ENCODE measurements around the gene RASGRF2. TPM values are rescaled to one million over a fixed set of nuclear protein-coding genes. Genes with fewer than 3 reads are reported as not detected.

The RASGRF2 gene
- total and polyA plus RNA-seq, 7 experiments from 2014 or later, result 9.8 to 55.2 (median 30.9) TPM

GRCh38 chr5:81202655-81203054 lies 242.5 kb downstream of the RASGRF2 start:
- no peak for DNase-seq
- Mint-ChIP-seq H3K27me3 (no peaks in the 10 kb centered on the region), H3K4me1 (no peaks in the 10 kb centered on the region), H3K27ac (no peak overlapping the region), H3K9me3 (no peaks in the 10 kb centered on the region), H3K4me3 (no peak overlapping the region), H3K36me3 (peaks cover 1 to 49% (median 20%) of the 10 kb centered on the region in 5 donors)
- no peaks in the 10 kb centered on the region for H3K27me3 ChIP-seq (ENCODE audit: control insufficient read depth in 2 of 2, insufficient read depth in 2 of 2, low read length in 2 of 2)
- no peak for ATAC-seq
- no peak overlapping the region for H3K4me3 ChIP-seq (ENCODE audit: low read length)
- no peaks in the 10 kb centered on the region for H3K4me1 ChIP-seq (ENCODE audit: control insufficient read depth in 2 of 2, insufficient read depth in 2 of 2, low read length in 2 of 2)
- CTCF ChIA-PET, result no interaction called here
- H3K9me3 ChIP-seq (ENCODE audit: control insufficient read depth in 2 of 3, low read length in 3 of 3), result no peaks in the 10 kb centered on the region
- H3K27ac ChIP-seq (ENCODE audit: low read depth, low read length), result no peak overlapping the region
- intact Hi-C loops (cut with micrococcal nuclease), result no loop called here
- POLR2A ChIA-PET, result interaction anchor here (0.6 kb wide), 1 partner anchor 46 kb away, joined by 3 read pairs; no protein-coding TSS in a partner anchor
- peaks cover 0 to 56% (median 9%) of the 10 kb centered on the region in 3 experiments for H3K36me3 ChIP-seq (ENCODE audit: control insufficient read depth in 2 of 3, insufficient read depth in 3 of 3, low read length in 3 of 3)

GRCh38 chr5:81203729-81204128 lies 243.6 kb downstream of the RASGRF2 start:
- DNase-seq (no peak), ATAC-seq (no peak)
- Mint-ChIP-seq H3K9me3 (no peaks in the 10 kb centered on the region), H3K36me3 (peaks cover 1 to 59% (median 20%) of the 10 kb centered on the region in 5 donors), H3K4me3 (no peak overlapping the region), H3K27ac (no peak overlapping the region), H3K27me3 (no peaks in the 10 kb centered on the region), H3K4me1 (no peaks in the 10 kb centered on the region)
- no peak overlapping the region for H3K27ac ChIP-seq (ENCODE audit: low read depth, low read length)
- CTCF ChIA-PET, result no interaction called here
- no peaks in the 10 kb centered on the region for H3K27me3 ChIP-seq (ENCODE audit: control insufficient read depth in 2 of 2, insufficient read depth in 2 of 2, low read length in 2 of 2)
- H3K4me3 ChIP-seq (ENCODE audit: low read length), result no peak overlapping the region
- no peaks in the 10 kb centered on the region for H3K4me1 ChIP-seq (ENCODE audit: control insufficient read depth in 2 of 2, insufficient read depth in 2 of 2, low read length in 2 of 2)
- peaks cover 0 to 66% (median 9%) of the 10 kb centered on the region in 3 experiments for H3K36me3 ChIP-seq (ENCODE audit: control insufficient read depth in 2 of 3, insufficient read depth in 3 of 3, low read length in 3 of 3)
- POLR2A ChIA-PET, result no interaction called here
- H3K9me3 ChIP-seq (ENCODE audit: control insufficient read depth in 2 of 3, low read length in 3 of 3), result no peaks in the 10 kb centered on the region
- intact Hi-C loops (cut with micrococcal nuclease), result no loop called here

- intact Hi-C loops (cut with micrococcal nuclease), result no loop called here
- DNase-seq (no peak), ATAC-seq (no peak)
- H3K4me3 ChIP-seq (ENCODE audit: low read length), result no peak overlapping the region
- no peaks in the 10 kb centered on the region for H3K9me3 ChIP-seq (ENCODE audit: control insufficient read depth in 2 of 3, low read length in 3 of 3)
- Mint-ChIP-seq H3K4me1 (no peaks in the 10 kb centered on the region), H3K4me3 (no peak overlapping the region), H3K9me3 (no peaks in the 10 kb centered on the region), H3K36me3 (peaks cover 1 to 64% (median 24%) of the 10 kb centered on the region in 5 donors), H3K27me3 (no peaks in the 10 kb centered on the region), H3K27ac (no peak overlapping the region)
- ChIA-PET POLR2A (no interaction called here), CTCF (no interaction called here)
- H3K27ac ChIP-seq (ENCODE audit: low read depth, low read length), result no peak overlapping the region
- peaks cover 0 to 71% (median 9%) of the 10 kb centered on the region in 3 experiments for H3K36me3 ChIP-seq (ENCODE audit: control insufficient read depth in 2 of 3, insufficient read depth in 3 of 3, low read length in 3 of 3)
- no peaks in the 10 kb centered on the region for H3K27me3 ChIP-seq (ENCODE audit: control insufficient read depth in 2 of 2, insufficient read depth in 2 of 2, low read length in 2 of 2)
- no peaks in the 10 kb centered on the region for H3K4me1 ChIP-seq (ENCODE audit: control insufficient read depth in 2 of 2, insufficient read depth in 2 of 2, low read length in 2 of 2)
Observed at GRCh38 chr5:81204205-81204604, 244.0 kb downstream of the RASGRF2 start.

- H3K27me3 ChIP-seq (ENCODE audit: control insufficient read depth in 2 of 2, insufficient read depth in 2 of 2, low read length in 2 of 2), result no peaks in the 10 kb centered on the region
- H3K4me3 ChIP-seq (ENCODE audit: low read length), result no peak overlapping the region
- DNase-seq (no peak), ATAC-seq (no peak)
- no peaks in the 10 kb centered on the region for H3K4me1 ChIP-seq (ENCODE audit: control insufficient read depth in 2 of 2, insufficient read depth in 2 of 2, low read length in 2 of 2)
- ChIA-PET POLR2A (no interaction called here), CTCF (interaction anchor here (1.2 kb wide), 1 partner anchor 11 kb away, joined by 3 read pairs; no protein-coding TSS in a partner anchor)
- H3K36me3 Mint-ChIP-seq, result peaks cover 1 to 72% (median 31%) of the 10 kb centered on the region in 5 donors
- no peak overlapping the region for H3K27ac ChIP-seq (ENCODE audit: low read depth, low read length)
- H3K27me3 Mint-ChIP-seq, result no peaks in the 10 kb centered on the region
- no peaks in the 10 kb centered on the region for H3K9me3 Mint-ChIP-seq
- no peak overlapping the region for H3K27ac Mint-ChIP-seq
- H3K36me3 ChIP-seq (ENCODE audit: control insufficient read depth in 2 of 3, insufficient read depth in 3 of 3, low read length in 3 of 3), result peaks cover 0 to 80% (median 9%) of the 10 kb centered on the region in 3 experiments
- H3K4me1 Mint-ChIP-seq, result peaks cover 0 to 3% (median 0%) of the 10 kb centered on the region in 7 donors
- intact Hi-C loops (cut with micrococcal nuclease), result no loop called here
- no peaks in the 10 kb centered on the region for H3K9me3 ChIP-seq (ENCODE audit: control insufficient read depth in 2 of 3, low read length in 3 of 3)
- H3K4me3 Mint-ChIP-seq, result no peak overlapping the region
Observed at GRCh38 chr5:81205058-81205457, 244.9 kb downstream of the RASGRF2 start.

- CTCF ChIA-PET, result no interaction called here
- Mint-ChIP-seq H3K4me1 (peaks cover 0 to 3% (median 0%) of the 10 kb centered on the region in 7 donors), H3K4me3 (no peak overlapping the region), H3K27me3 (no peaks in the 10 kb centered on the region), H3K9me3 (no peaks in the 10 kb centered on the region), H3K27ac (no peak overlapping the region), H3K36me3 (peaks cover 1 to 72% (median 36%) of the 10 kb centered on the region in 5 donors)
- no peaks in the 10 kb centered on the region for H3K27me3 ChIP-seq (ENCODE audit: control insufficient read depth in 2 of 2, insufficient read depth in 2 of 2, low read length in 2 of 2)
- no peaks in the 10 kb centered on the region for H3K9me3 ChIP-seq (ENCODE audit: control insufficient read depth in 2 of 3, low read length in 3 of 3)
- DNase-seq (no peak), ATAC-seq (no peak)
- peaks cover 0 to 81% (median 9%) of the 10 kb centered on the region in 3 experiments for H3K36me3 ChIP-seq (ENCODE audit: control insufficient read depth in 2 of 3, insufficient read depth in 3 of 3, low read length in 3 of 3)
- POLR2A ChIA-PET, result no interaction called here
- H3K4me3 ChIP-seq (ENCODE audit: low read length), result no peak overlapping the region
- H3K27ac ChIP-seq (ENCODE audit: low read depth, low read length), result no peak overlapping the region
- H3K4me1 ChIP-seq (ENCODE audit: control insufficient read depth in 2 of 2, insufficient read depth in 2 of 2, low read length in 2 of 2), result no peaks in the 10 kb centered on the region
- intact Hi-C loops (cut with micrococcal nuclease), result no loop called here
Observed at GRCh38 chr5:81207009-81207408, 246.8 kb downstream of the RASGRF2 start.

- H3K9me3 ChIP-seq (ENCODE audit: control insufficient read depth in 2 of 3, low read length in 3 of 3), result no peaks in the 10 kb centered on the region
- Mint-ChIP-seq H3K27me3 (no peaks in the 10 kb centered on the region), H3K4me1 (peaks cover 0 to 3% (median 0%) of the 10 kb centered on the region in 7 donors), H3K4me3 (no peak overlapping the region), H3K27ac (no peak overlapping the region), H3K9me3 (no peaks in the 10 kb centered on the region), H3K36me3 (peaks cover 0 to 73% (median 36%) of the 10 kb centered on the region in 5 donors)
- intact Hi-C loops (cut with micrococcal nuclease), result no loop called here
- POLR2A ChIA-PET, result no interaction called here
- H3K27me3 ChIP-seq (ENCODE audit: control insufficient read depth in 2 of 2, insufficient read depth in 2 of 2, low read length in 2 of 2), result no peaks in the 10 kb centered on the region
- ATAC-seq, result no peak
- H3K4me1 ChIP-seq (ENCODE audit: control insufficient read depth in 2 of 2, insufficient read depth in 2 of 2, low read length in 2 of 2), result no peaks in the 10 kb centered on the region
- H3K36me3 ChIP-seq (ENCODE audit: control insufficient read depth in 2 of 3, insufficient read depth in 3 of 3, low read length in 3 of 3), result peaks cover 0 to 82% (median under 1%) of the 10 kb centered on the region in 3 experiments
- no peak overlapping the region for H3K4me3 ChIP-seq (ENCODE audit: low read length)
- no peak for DNase-seq
- H3K27ac ChIP-seq (ENCODE audit: low read depth, low read length), result no peak overlapping the region
- CTCF ChIA-PET, result interaction anchor here (1.1 kb wide), 1 partner anchor 527 kb away, joined by 4 read pairs; no protein-coding TSS in a partner anchor
Observed at GRCh38 chr5:81208904-81209303, 248.7 kb downstream of the RASGRF2 start.

- H3K27me3 ChIP-seq (ENCODE audit: control insufficient read depth in 2 of 2, insufficient read depth in 2 of 2, low read length in 2 of 2), result no peaks in the 10 kb centered on the region
- POLR2A ChIA-PET, result interaction anchor here (0.6 kb wide), 1 partner anchor 397 kb away, joined by 3 read pairs; no protein-coding TSS in a partner anchor
- Mint-ChIP-seq H3K4me3 (no peak overlapping the region), H3K27ac (no peak overlapping the region), H3K27me3 (no peaks in the 10 kb centered on the region), H3K4me1 (peaks cover 0 to 3% (median 0%) of the 10 kb centered on the region in 7 donors), H3K36me3 (peaks cover 0 to 78% (median 32%) of the 10 kb centered on the region in 5 donors), H3K9me3 (no peaks in the 10 kb centered on the region)
- no peaks in the 10 kb centered on the region for H3K4me1 ChIP-seq (ENCODE audit: control insufficient read depth in 2 of 2, insufficient read depth in 2 of 2, low read length in 2 of 2)
- no peak for ATAC-seq
- H3K27ac ChIP-seq (ENCODE audit: low read depth, low read length), result no peak overlapping the region
- CTCF ChIA-PET, result interaction anchor here (0.6 to 1.1 kb wide), 2 partner anchors 101 to 528 kb away, joined by 3 to 4 read pairs; no protein-coding TSS in a partner anchor
- peaks cover 0 to 84% (median 0%) of the 10 kb centered on the region in 3 experiments for H3K36me3 ChIP-seq (ENCODE audit: control insufficient read depth in 2 of 3, insufficient read depth in 3 of 3, low read length in 3 of 3)
- intact Hi-C loops (cut with micrococcal nuclease), result no loop called here
- H3K4me3 ChIP-seq (ENCODE audit: low read length), result no peak overlapping the region
- DNase-seq, result no peak
- no peaks in the 10 kb centered on the region for H3K9me3 ChIP-seq (ENCODE audit: control insufficient read depth in 2 of 3, low read length in 3 of 3)
Observed at GRCh38 chr5:81209386-81209785, 249.2 kb downstream of the RASGRF2 start.

Data from naive thymus-derived CD4-positive, alpha-beta T cell (primary cell).